ENCODE measurements around the gene ENHO.

ENHO gene

GRCh38 chr9:34526026-34526425, 3.2 kb upstream of the ENHO start:
- TF ChIP-seq ZNF274 (IDR thresholded peaks at IDR 0.05; ENCODE audit: low read depth, low read length): no peak
- H3K4me3 ChIP-seq (ENCODE audit: low read length): no peak overlapping the region

DNA sequence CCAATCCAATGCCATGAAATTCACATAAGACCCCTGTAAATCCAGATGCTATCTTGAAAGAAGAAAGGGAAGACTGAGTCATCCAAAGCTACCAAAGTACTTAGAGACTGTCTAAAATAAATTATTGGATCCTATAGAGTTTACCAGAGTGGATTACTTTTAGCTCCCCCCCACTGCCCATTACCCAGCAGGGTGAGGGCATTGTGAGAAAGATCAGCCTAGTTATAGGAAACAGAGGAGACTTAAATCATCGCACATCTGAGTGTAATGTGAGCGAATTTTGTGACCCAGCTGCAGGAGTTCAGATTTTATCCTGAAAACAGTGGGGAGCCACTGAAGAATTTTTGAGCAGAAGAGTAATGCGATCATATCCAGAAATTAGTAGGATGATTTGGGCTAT, 1.6 kb upstream of the ENHO start:
- no peak for TF ChIP-seq ZNF274 (IDR thresholded peaks at IDR 0.05; ENCODE audit: low read depth, low read length)
- no peak overlapping the region for H3K4me3 ChIP-seq (ENCODE audit: low read length)

DNA sequence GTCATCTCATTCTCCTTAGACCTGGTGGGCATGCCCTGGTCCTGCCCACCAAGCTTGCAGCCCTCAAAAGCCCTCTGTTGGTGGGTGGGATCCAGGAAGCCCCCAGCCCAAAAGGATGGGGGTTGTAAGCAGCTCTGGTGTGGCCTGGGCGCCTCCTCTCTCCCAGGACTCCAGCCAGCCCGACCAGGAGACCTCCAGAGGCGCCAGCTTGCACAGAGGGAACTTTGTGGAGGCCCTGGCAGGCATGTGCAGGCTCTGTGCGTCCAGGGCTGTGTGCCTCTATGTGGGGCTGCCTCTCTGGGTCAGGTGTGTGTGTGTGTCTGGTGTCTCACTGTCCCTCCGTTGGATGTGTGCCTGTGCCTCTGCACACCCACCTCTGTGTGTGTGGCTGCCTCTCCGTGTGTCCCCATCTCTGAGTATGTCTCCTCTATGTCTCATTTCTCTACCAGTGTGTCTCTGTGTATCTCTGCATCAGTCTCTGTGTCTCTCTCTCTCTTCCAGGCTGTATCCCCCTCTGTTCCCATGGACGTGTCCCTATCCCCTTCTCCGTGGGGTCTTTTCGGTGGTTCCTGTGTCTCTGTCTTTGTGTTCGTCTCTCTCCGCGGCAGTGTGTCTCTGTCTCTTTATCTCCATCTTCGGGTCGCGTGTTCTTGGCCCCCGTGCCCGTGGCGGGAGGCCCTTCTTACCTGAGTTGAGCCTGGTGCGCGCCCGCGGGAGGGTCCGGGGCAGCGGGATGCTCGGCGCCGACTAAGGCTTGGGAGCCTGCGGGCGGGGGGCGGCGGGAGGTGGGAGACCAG, 501 bp downstream of the ENHO start:
- TF ChIP-seq ZNF274 (IDR thresholded peaks at IDR 0.05; ENCODE audit: low read depth, low read length): no peak
- no peak overlapping the region for H3K4me3 ChIP-seq (ENCODE audit: low read length)

DNA sequence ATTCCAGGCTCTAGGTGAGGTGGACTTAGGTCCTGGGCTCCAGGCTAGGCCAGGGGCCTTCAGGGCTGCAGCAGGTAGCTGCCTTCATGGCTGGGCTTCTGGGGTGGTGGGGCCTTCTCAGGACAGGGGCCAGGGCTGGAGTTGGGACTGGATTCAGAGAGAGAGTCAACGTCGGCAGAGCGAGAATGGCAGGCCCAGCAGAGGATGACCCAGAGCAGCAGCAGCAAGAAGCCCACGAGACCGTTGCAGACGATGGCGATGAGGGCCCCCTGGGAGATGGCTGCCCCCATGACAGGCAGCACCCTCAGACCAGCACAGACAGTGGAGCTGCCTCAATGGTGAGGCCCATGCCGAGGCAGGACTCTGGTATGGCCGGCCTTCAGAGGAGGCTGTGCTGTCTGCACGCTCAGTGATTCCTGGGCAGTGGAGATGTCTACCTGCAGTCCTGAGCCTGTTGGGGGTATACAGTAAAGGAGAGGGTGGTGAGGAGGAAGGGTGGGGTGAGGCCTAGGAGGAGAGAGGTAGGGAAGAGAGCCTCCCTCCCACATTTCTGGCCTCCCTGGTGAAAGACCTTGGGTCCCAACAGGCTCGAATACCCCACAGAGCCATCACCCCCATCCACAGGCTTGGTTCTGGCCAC, 1.3 kb downstream of the ENHO start:
- no peak for TF ChIP-seq ZNF274 (IDR thresholded peaks at IDR 0.05; ENCODE audit: low read depth, low read length)
- H3K4me3 ChIP-seq (ENCODE audit: low read length): no peak overlapping the region

DNA sequence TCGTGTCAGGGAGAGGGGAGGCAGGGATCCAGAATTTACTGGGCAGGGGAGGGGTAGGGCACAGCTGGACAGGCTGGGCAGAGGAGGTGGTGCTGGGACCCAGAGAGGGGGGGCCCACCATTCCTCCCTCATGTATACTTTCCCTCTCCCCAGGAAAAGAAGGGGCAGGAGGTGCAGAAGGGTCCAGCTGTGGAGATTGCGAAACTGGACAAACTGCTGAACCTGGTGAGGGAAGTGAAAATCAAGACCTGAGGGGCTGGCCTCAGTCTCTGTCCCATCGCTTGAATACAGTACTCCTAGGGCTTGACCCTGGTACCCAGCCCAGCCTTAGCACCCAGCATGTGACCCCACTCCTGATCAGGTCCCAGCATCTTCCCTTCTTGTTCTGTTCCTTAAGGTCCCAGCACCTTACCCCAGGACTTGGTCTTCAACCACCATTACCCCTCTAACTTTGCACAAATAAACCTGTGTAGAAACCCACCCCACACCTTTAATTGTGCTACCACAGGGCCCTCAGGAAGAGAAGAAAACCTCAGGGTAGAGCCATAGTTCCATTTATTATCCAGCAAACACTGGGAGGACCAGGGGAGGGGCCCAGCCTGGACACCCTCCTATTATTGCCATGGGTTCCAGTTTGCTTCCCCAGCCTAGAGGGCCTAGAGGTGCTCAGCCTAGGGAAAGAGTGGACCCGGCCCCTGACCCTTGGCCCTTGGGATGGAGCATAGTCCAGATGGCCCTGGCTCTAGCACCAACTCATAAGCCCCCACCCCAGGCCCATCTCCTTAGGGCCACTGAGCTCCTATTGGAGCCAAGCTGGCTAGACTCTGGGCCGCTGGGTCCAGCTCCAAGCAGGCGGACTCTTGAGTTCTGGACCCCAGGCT, 2.0 kb downstream of the ENHO start:
- TF ChIP-seq ZNF274 (IDR thresholded peaks at IDR 0.05; ENCODE audit: low read depth, low read length): no peak
- no peak overlapping the region for H3K4me3 ChIP-seq (ENCODE audit: low read length)

DNA sequence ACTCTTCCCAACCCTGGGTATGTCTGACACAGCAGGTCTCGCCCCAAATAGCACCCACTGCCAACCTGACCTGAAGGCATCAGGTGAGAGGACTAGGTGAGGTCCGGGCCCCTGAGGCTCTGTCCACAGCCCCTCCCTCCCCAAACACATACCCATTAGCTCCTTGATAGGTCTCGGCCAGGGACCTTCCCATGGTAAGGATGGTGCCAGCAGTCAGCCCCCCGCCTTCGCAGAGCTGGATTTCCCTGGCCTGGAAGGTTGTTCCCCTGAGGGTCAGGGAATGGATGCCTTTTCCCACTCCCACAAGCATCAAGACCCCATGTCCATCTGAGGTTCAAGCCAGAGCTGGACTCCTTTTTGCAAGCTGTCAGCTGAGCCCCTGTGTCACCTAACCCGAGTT, 2.7 kb downstream of the ENHO start:
- TF ChIP-seq ZNF274 (IDR thresholded peaks at IDR 0.05; ENCODE audit: low read depth, low read length): no peak
- no peak overlapping the region for H3K4me3 ChIP-seq (ENCODE audit: low read length)

DNA sequence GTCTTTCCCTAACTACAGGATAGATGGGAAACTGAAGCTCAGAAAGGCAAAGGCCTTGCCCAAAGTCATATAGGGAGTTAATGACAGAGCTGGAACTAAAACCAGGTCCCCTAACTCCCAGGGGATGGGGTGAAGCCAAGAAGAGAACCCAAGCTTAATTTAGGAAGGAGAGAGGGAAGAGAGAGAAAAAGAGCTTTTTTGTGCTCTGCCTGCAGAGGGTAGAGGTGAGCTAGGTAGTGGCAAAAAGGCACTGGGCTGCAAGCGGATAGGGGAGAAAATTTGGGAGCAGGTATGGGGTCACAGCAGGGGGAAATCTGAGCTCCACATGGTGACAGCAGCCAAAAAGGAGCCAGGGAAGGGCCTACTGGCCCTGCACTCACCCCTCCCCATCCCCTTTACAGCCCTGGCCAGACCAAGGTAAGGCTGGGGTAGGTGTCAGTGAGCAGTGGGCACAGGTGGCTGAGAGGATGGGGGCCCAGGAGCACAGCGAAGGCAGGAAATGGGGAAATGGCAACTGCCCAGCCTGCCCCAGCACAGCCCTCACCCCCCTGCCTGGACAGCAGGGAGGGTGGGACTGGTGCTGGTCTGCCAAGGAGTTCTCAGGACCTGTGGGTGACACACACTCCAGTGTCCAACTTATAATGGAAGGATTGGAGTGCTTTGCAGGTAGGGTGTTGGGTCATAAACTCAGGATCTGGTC, 3.3 kb downstream of the ENHO start:
- TF ChIP-seq ZNF274 (IDR thresholded peaks at IDR 0.05; ENCODE audit: low read depth, low read length): no peak
- H3K4me3 ChIP-seq (ENCODE audit: low read length): no peak overlapping the region

GRCh38 chr9:34518896-34519295, 3.9 kb downstream of the ENHO start:
- no peak overlapping the region for H3K4me3 ChIP-seq (ENCODE audit: low read length)
- no peak for TF ChIP-seq ZNF274 (IDR thresholded peaks at IDR 0.05; ENCODE audit: low read depth, low read length)

DNA sequence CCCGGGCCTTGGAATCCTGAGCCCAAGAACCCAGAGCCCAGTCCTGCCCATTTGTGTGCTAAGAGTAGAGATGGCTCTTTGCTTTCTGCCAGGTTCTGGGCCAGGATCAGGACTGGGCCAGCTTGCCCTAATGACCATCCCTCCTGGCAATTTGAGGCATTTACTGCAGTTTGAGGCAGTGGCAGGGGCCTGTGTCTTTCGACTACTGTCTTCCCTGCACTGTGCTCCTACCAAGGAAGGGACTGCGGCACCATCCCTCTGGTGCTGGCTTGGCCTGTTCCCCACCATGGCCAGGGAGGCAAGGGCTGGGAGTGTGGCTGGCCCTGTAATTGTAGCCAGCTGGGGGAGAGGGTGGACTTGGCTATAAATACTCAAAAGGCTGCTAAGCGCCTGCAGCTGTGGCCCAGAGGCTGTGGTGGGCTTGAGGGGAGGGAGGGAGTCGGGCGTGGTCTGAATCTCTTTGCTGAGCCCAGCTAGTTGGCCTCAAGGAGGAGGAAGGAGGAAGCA, 4.6 kb downstream of the ENHO start:
- no peak for TF ChIP-seq ZNF274 (IDR thresholded peaks at IDR 0.05; ENCODE audit: low read depth, low read length)
- no peak overlapping the region for H3K4me3 ChIP-seq (ENCODE audit: low read length)

DNA sequence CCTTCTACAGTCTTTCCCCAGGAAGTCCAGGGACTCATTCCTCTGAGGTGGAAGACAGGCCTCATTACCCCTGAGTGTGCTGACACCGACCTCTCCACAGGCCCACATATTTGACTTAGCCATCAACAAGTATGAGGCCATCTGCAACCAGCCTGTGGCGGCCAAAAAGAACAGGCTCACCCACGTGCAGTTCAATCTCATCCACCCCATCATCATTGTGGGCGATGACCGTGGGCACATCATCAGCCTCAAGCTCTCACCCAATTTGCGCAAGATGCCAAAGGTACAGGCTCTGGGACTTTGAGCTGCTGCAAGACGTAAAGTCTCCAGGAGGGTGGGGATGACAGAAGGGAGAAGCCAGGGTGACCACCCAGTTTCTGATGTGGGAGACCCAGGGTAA, 5.6 kb downstream of the ENHO start:
- H3K4me3 ChIP-seq (ENCODE audit: low read length): no peak overlapping the region
- no peak for TF ChIP-seq ZNF274 (IDR thresholded peaks at IDR 0.05; ENCODE audit: low read depth, low read length)

GRCh38 chr9:34515959-34516358, 6.8 kb downstream of the ENHO start:
- TF ChIP-seq ZNF274 (IDR thresholded peaks at IDR 0.05; ENCODE audit: low read depth, low read length): no peak
- H3K4me3 ChIP-seq (ENCODE audit: low read length): no peak overlapping the region

DNA sequence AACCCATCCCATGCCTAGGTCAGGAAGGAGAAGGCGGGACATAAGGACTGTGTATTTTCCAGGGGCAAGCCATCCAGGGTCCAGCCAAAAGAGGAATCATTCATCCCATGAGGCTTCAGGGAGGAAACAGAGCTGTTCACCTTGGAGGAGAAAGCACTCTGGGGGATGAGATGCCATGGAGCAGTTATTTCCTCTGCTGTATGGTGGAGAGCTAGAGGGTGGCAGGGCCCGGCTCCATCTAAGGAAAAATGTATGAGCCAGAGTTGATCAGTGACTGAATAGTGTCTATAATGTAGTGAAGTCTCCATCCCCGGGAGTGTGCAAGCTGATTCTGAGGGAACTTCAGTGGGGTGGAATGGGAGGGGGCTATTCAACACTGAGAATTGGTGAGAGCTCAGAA, 8.0 kb downstream of the ENHO start:
- H3K4me3 ChIP-seq (ENCODE audit: low read length): no peak overlapping the region
- no peak for TF ChIP-seq ZNF274 (IDR thresholded peaks at IDR 0.05; ENCODE audit: low read depth, low read length)

DNA sequence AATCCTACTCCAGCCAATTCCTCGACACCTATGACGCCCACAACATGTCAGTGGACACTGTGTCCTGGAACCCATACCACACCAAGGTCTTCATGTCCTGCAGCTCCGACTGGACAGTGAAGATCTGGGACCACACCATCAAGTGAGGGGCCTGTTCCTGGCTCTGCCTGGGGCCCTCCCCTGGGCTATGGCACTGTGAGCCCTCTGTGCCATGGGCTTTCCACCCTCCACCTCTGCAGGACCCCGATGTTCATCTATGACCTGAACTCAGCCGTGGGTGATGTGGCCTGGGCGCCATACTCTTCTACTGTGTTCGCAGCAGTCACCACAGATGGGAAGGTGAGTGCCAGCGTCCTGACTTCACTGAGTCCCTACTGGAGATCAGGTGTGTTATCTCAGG, 8.4 kb downstream of the ENHO start:
- no peak for TF ChIP-seq ZNF274 (IDR thresholded peaks at IDR 0.05; ENCODE audit: low read depth, low read length)
- no peak overlapping the region for H3K4me3 ChIP-seq (ENCODE audit: low read length)

Measured in GM08714 (cell line).